Small intestine (tissue), 7 donors: ENCODE measurements around the gene TTC33. TPM values are rescaled to one million over a fixed set of nuclear protein-coding genes. Genes with fewer than 3 reads are reported as not detected.
"Not testable (repeated sequence)": the region's sequence is repeated elsewhere in the genome, so short reads cannot be mapped to it uniquely, and the experiment has no call there.

Experiments
- DNase-seq, 2 donors: peaks; one replicate each; pipeline versions ENCODE4 v3.0.0 to v3.0.0-alpha.2; 2013
- FAIRE-seq: peaks from 2 replicates; lab custom pipeline; 2012; peaks lifted over from hg19 to GRCh38; lab: Jason Lieb, UNC
- H3K27ac ChIP-seq, 3 donors: one replicate each; pipeline ENCODE4 v1.5.1; 2013; ENCODE audit warnings: low read length in 2 of 3, mild to moderate bottlenecking in 2 of 3, control low read depth in 1 of 3, inconsistent platforms in 1 of 3, low read depth in 1 of 3, moderate library complexity in 1 of 3
- H3K27me3 ChIP-seq, 3 donors: one replicate each; pipeline ENCODE4 v1.6.1; 2013; ENCODE audit warnings: low read length in 3 of 3, inconsistent platforms in 1 of 3; ENCODE audit not compliant: control insufficient read depth in 3 of 3, insufficient read depth in 3 of 3
- H3K36me3 ChIP-seq, 3 donors: one replicate each; pipeline ENCODE4 v1.6.1; 2013; ENCODE audit warnings: low read length in 3 of 3, inconsistent platforms in 1 of 3, low read depth in 1 of 3, mild to moderate bottlenecking in 1 of 3, moderate library complexity in 1 of 3; ENCODE audit not compliant: control insufficient read depth in 3 of 3, insufficient read depth in 2 of 3
- H3K4me1 ChIP-seq, 3 donors: one replicate each; pipeline ENCODE4 v1.6.1; 2013; ENCODE audit warnings: low read length in 2 of 3, inconsistent platforms in 1 of 3, low read depth in 1 of 3, mild to moderate bottlenecking in 1 of 3, moderate library complexity in 1 of 3; ENCODE audit not compliant: control insufficient read depth in 3 of 3, insufficient read depth in 2 of 3
- H3K4me3 ChIP-seq, 3 donors: one replicate each; pipeline ENCODE4 v1.5.1; 2013; ENCODE audit warnings: low read length in 3 of 3, control low read depth in 1 of 3, inconsistent platforms in 1 of 3, low read depth in 1 of 3, mild to moderate bottlenecking in 1 of 3, moderate library complexity in 1 of 3
- H3K9me3 ChIP-seq, 2 donors: one replicate each; pipeline ENCODE4 v1.6.1; 2013; ENCODE audit warnings: low read depth in 1 of 2, low read length in 1 of 2; ENCODE audit not compliant: control insufficient read depth in 2 of 2, insufficient read depth in 1 of 2
- WGBS, 3 donors: extraction: QIAGEN DNeasy Blood & Tissue Kit; methylation state at CpG; one replicate each; pipeline ENCODE4 v1.1.7; 2013; 5-methylcytosine and 5-hydroxymethylcytosine counted together
- polyA plus RNA-seq, 4 donors: library from polyadenylated mRNA; stranded (reverse) in 3 of 4; unstranded in 1 of 4; fragments of 200-250 nt in 3 of 4; fragments of 120-200 nt in 1 of 4; gene quantifications; one replicate each; pipeline versions ENCODE4 v1.2.1 to v1.2.3, GENCODE V29; 2013
- donor health status: healthy with polysubstance abuse.
- donor health status: control.
- donor health status: control.
- donor health status: Bipolar disorder and iron deficiency.
- donor health status: healthy.

The TTC33 gene
- polyA plus RNA-seq, 4 donors: 8.0 to 18.1 (median 8.9) TPM

GRCh38 chr5:40702027-40702426, 53.7 kb downstream of the TTC33 start:
- not testable (repeated sequence) for H3K4me3 ChIP-seq, H3K27me3 ChIP-seq, H3K27ac ChIP-seq, DNase-seq, H3K36me3 ChIP-seq, H3K9me3 ChIP-seq, FAIRE-seq, H3K4me1 ChIP-seq

- peaks cover 0 to 9% (median 5%) of the 10 kb centered on the region in 3 donors for H3K4me1 ChIP-seq
- 60 to 80% (median 72%) methylated on average over 5 of the region's 5 CpGs for WGBS, 3 donors
- H3K9me3 ChIP-seq: peaks cover 0 to 4% of the 10 kb centered on the region in 2 donors
- peak; percentile 83 to 91 for DNase-seq
- no peak overlapping the region for H3K4me3 ChIP-seq
- no peak for FAIRE-seq
- peak overlapping the region in 1 of 3 donors; percentile 60 for H3K27ac ChIP-seq
- H3K36me3 ChIP-seq: no peaks in the 10 kb centered on the region
- H3K27me3 ChIP-seq: no peaks in the 10 kb centered on the region
Observed at GRCh38 chr5:40700116-40700782, 55.5 kb downstream of the TTC33 start.

- no peak for DNase-seq
- no peaks in the 10 kb centered on the region for H3K4me1 ChIP-seq
- FAIRE-seq: no peak
- no peak overlapping the region for H3K27ac ChIP-seq
- peaks cover 10 to 22% (median 16%) of the 10 kb centered on the region in 3 donors for H3K36me3 ChIP-seq
- H3K27me3 ChIP-seq: no peaks in the 10 kb centered on the region
- no peak overlapping the region for H3K4me3 ChIP-seq
- H3K9me3 ChIP-seq: peaks cover 0 to 7% of the 10 kb centered on the region in 2 donors
Observed at GRCh38 chr5:40694433-40694832, 61.3 kb downstream of the TTC33 start.

- no peak for FAIRE-seq
Observed at GRCh38 chr5:40691894-40692293, 63.9 kb downstream of the TTC33 start.

GRCh38 chr5:40690267-40690666, 65.5 kb downstream of the TTC33 start:
- H3K36me3 ChIP-seq: peaks cover 10 to 27% (median 21%) of the 10 kb centered on the region in 3 donors
- no peak overlapping the region for H3K4me3 ChIP-seq
- FAIRE-seq (no peak), DNase-seq (no peak)
- H3K9me3 ChIP-seq: peaks cover 0 to 7% of the 10 kb centered on the region in 2 donors
- H3K4me1 ChIP-seq: peaks cover 0 to 4% (median 0%) of the 10 kb centered on the region in 3 donors
- 58 to 65% (median 63%) methylated on average over 3 of the region's 3 CpGs for WGBS, 3 donors
- H3K27me3 ChIP-seq: no peaks in the 10 kb centered on the region
- H3K27ac ChIP-seq: no peak overlapping the region

More at GRCh38 chr5:40691894-40692293, 63.9 kb downstream of the TTC33 start:
- no peak for DNase-seq
- no peaks in the 10 kb centered on the region for H3K27me3 ChIP-seq
- no peak overlapping the region for H3K4me3 ChIP-seq
- peaks cover 0 to 7% of the 10 kb centered on the region in 2 donors for H3K9me3 ChIP-seq
- H3K36me3 ChIP-seq: peaks cover 10 to 27% (median 16%) of the 10 kb centered on the region in 3 donors
- H3K27ac ChIP-seq: no peak overlapping the region
- H3K4me1 ChIP-seq: no peaks in the 10 kb centered on the region
- whole genome bisulfite sequencing, 3 donors: 96 to 99% (median 97%) methylated on average over 9 of the region's 9 CpGs

- Histone ChIP-seq H3K27me3 (no peaks in the 10 kb centered on the region), H3K9me3 (peaks cover 0 to 6% of the 10 kb centered on the region in 2 donors), H3K36me3 (peaks cover 10 to 27% (median 21%) of the 10 kb centered on the region in 3 donors), H3K4me1 (peaks cover 0 to 4% (median 0%) of the 10 kb centered on the region in 3 donors), H3K4me3 (no peak overlapping the region), H3K27ac (no peak overlapping the region)
- peak; percentile 54 to 84 for DNase-seq
- peak; percentile 92 for FAIRE-seq
- 1 to 13% (median 4%) methylated on average over 3 of the region's 3 CpGs for WGBS, 3 donors
Observed at GRCh38 chr5:40689438-40689837, 66.3 kb downstream of the TTC33 start.

- Histone ChIP-seq H3K27ac (no peak overlapping the region), H3K9me3 (peaks cover 0 to 1% of the 10 kb centered on the region in 2 donors), H3K4me3 (no peak overlapping the region), H3K36me3 (peaks cover 10 to 23% (median 21%) of the 10 kb centered on the region in 3 donors), H3K27me3 (no peaks in the 10 kb centered on the region), H3K4me1 (peaks cover 0 to 4% (median 0%) of the 10 kb centered on the region in 3 donors)
- DNase-seq (no peak), FAIRE-seq (no peak)
Observed at GRCh38 chr5:40688996-40689395, 66.8 kb downstream of the TTC33 start.

GRCh38 chr5:40688127-40688761, 67.5 kb downstream of the TTC33 start:
- Histone ChIP-seq H3K4me1 (peaks cover 0 to 4% (median 0%) of the 10 kb centered on the region in 3 donors), H3K36me3 (peaks cover 10 to 21% (median 20%) of the 10 kb centered on the region in 3 donors), H3K27me3 (no peaks in the 10 kb centered on the region), H3K27ac (no peak overlapping the region), H3K4me3 (peak overlapping the region in 1 of 3 donors; percentile 60), H3K9me3 (no peaks in the 10 kb centered on the region)
- 1 to 2% (median 1%) methylated on average over 8 of the region's 8 CpGs for WGBS, 3 donors
- FAIRE-seq (peak; percentile 74), DNase-seq (peak; percentile 87 to 89)
